Measurements from ENCODE around the gene HK3. TPM values are rescaled to one million over a fixed set of nuclear protein-coding genes. Genes with fewer than 3 reads are reported as not detected.
"Not testable (repeated sequence)": the region's sequence is repeated elsewhere in the genome, so short reads cannot be mapped to it uniquely, and the experiment has no call there.

The HK3 gene
- total RNA-seq, 2 donors from 2014 or later, result 0.46 to 0.81 TPM

DNA sequence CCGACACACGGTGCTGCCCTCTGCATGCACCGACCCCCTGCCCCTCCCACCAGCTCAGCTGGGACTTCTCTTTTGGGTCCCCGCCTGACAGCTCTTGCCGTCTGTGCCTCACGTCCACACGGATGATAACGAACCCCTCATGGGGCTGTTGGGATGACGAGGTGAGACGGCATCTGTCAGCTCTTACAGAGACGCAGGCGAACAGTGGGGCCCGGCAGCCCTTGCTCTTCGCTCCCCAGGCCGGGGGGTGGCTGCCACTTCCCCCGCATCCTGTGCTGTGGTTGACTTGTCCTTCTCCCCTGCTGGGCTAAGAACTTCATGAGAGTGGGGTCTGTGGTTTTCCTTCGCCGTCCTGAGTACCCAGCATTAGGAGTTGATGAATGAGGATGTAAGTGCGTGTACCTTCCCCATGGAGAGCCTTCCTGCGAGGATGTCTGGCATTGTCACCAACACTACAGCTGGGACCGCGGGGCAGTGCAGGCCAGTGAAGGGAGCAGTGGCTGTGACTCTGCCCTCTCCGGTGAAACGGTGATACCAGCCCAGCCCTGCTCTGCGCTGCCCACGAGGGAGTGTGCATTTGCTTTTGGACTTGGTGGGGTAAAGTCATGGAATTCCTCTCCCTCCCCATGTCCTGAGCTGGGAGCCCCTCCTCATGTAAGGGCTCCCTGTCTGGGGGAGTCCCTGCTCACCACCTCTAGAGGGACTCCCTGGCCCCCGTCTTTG is 23.2 kb downstream of the HK3 start:
- no peak overlapping the region for H3K4me3 Mint-ChIP-seq
- peaks cover 0 to 4% of the 10 kb centered on the region in 2 donors for H3K9me3 Mint-ChIP-seq
- peak in 1 of 2 donors; percentile 35 for ATAC-seq (replicated peaks in 1 of 2)
- H3K27ac Mint-ChIP-seq, result no peak overlapping the region
- DNase-seq, result peak in 1 of 2 donors; percentile 9
- peaks cover 24% of the 10 kb centered on the region for H3K27me3 Mint-ChIP-seq (ENCODE audit: low read depth)
- H3K36me3 Mint-ChIP-seq (ENCODE audit: insufficient read depth in 2 of 2), result peaks cover 0 to 7% of the 10 kb centered on the region in 2 donors
- H3K4me1 Mint-ChIP-seq (ENCODE audit: low read depth), result peaks cover 13% of the 10 kb centered on the region

DNA sequence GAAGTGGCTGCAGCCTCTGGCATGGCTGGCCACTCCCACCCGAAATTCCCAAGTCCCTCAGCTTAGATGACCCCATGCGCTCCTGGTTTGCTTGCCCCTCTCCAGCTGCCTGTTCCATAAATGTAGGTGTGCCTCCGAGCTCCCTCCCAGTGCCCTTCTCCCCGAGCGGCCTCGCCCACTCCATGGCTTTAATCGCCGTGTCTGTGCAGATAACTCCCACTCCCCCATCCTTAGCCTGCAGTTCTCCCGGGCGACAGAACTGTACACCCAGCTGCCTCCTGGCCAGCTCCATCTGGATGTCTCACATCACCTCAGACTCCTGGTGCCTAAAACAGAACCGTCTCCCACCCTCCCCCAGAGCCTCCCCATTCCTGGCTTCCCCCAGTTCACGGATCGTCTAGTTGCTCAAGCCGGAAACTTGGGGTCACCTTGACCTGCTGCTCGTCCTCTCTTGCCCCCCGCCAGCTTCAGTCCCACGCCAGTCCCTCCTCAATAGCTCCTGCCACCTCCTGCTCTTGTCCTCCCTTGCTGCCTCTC is 24.1 kb downstream of the HK3 start:
- peaks cover 3 to 7% of the 10 kb centered on the region in 2 donors for H3K36me3 Mint-ChIP-seq (ENCODE audit: insufficient read depth in 2 of 2)
- ATAC-seq (replicated peaks in 1 of 2) (no peak), DNase-seq (no peak)
- peaks cover 0 to 6% of the 10 kb centered on the region in 2 donors for H3K9me3 Mint-ChIP-seq
- no peak overlapping the region for H3K27ac Mint-ChIP-seq
- H3K27me3 Mint-ChIP-seq (ENCODE audit: low read depth), result peaks cover 24% of the 10 kb centered on the region
- peaks cover 18% of the 10 kb centered on the region for H3K4me1 Mint-ChIP-seq (ENCODE audit: low read depth)
- H3K4me3 Mint-ChIP-seq, result no peak overlapping the region

DNA sequence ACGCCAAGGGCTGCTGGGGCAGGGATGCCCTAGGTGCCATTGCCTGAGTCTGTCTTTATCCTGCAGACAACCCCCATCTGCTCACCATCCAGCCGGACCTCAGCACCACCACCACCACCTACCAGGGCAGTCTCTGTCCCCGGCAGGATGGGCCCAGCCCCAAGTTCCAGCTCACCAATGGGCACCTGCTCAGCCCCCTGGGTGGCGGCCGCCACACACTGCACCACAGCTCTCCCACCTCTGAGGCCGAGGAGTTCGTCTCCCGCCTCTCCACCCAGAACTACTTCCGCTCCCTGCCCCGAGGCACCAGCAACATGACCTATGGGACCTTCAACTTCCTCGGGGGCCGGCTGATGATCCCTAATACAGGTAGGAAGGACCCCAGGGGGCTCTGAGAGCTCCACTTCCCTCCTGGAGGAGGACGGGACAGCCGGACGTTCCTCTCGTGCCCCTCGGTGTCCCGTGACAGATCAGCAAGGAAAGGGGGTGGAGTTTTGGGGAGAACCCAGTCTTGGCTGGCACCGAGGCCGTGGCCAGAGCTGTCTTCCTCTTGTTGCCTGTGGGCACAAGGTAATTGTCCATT is 24.9 kb downstream of the HK3 start:
- Mint-ChIP-seq H3K4me1 (ENCODE audit: low read depth) (peaks cover 18% of the 10 kb centered on the region), H3K27me3 (ENCODE audit: low read depth) (peaks cover 24% of the 10 kb centered on the region), H3K36me3 (ENCODE audit: insufficient read depth in 2 of 2) (peaks cover 3 to 7% of the 10 kb centered on the region in 2 donors), H3K9me3 (peaks cover 0 to 6% of the 10 kb centered on the region in 2 donors), H3K27ac (no peak overlapping the region), H3K4me3 (no peak overlapping the region)
- ATAC-seq (replicated peaks in 1 of 2) (no peak), DNase-seq (no peak)

DNA sequence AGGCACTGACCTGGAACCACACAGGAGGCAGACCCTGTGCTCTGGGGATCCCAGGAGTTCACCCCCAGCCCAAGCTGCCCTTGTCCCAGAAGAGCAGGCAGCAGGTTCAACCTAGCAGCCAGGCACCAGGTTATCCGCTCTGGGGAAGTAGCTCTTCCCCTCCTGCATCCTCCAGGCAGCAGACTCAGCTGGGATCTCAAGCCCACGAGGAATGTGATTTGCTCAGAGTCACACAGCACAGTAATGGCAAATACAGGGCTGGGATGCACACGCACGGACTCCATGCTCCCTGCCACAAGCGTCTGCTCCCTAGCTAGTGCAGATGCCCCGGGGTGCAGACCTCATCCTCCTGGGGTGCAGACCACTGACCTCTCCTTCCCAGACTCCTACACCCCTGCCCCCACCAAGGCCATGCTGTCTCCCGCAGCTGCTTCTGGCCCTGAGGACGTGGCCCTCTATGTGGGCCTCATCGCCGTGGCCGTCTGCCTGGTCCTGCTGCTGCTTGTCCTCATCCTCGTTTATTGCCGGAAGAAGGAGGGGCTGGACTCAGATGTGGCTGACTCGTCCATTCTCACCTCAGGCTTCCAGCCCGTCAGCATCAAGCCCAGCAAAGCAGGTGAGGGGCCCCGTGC is 25.5 kb downstream of the HK3 start:
- Mint-ChIP-seq H3K4me3 (no peak overlapping the region), H3K36me3 (ENCODE audit: insufficient read depth in 2 of 2) (peaks cover 3 to 7% of the 10 kb centered on the region in 2 donors), H3K27ac (peak overlapping the region; percentile 76), H3K4me1 (ENCODE audit: low read depth) (peaks cover 18% of the 10 kb centered on the region), H3K9me3 (peaks cover 0 to 6% of the 10 kb centered on the region in 2 donors), H3K27me3 (ENCODE audit: low read depth) (peaks cover 24% of the 10 kb centered on the region)
- DNase-seq (no peak), ATAC-seq (replicated peaks in 1 of 2) (no peak)

DNA sequence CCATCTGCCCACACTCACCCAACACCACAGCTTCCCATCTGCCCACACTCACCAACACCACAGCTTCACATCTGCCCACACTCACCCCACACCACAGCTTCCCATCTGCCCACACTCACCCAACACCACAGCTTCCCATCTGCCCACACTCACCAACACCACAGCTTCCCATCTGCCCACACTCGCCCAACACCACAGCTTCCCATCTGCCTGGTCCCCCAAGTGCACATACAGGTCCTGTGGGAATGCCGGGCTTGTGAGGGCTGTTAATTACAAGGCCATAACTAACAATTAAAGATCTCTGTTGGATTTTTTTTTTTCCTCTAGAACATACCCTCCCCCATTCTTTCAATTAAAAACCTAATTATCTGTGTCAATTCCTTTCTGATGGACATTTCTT is 26.1 kb downstream of the HK3 start:
- DNase-seq; H3K36me3 Mint-ChIP-seq (ENCODE audit: insufficient read depth in 2 of 2); H3K9me3 Mint-ChIP-seq; H3K4me3 Mint-ChIP-seq; ATAC-seq (replicated peaks in 1 of 2): not testable (repeated sequence)
- Mint-ChIP-seq H3K27ac (peak overlapping the region; percentile 76), H3K27me3 (ENCODE audit: low read depth) (peaks cover 24% of the 10 kb centered on the region), H3K4me1 (ENCODE audit: low read depth) (peaks cover 18% of the 10 kb centered on the region)

DNA sequence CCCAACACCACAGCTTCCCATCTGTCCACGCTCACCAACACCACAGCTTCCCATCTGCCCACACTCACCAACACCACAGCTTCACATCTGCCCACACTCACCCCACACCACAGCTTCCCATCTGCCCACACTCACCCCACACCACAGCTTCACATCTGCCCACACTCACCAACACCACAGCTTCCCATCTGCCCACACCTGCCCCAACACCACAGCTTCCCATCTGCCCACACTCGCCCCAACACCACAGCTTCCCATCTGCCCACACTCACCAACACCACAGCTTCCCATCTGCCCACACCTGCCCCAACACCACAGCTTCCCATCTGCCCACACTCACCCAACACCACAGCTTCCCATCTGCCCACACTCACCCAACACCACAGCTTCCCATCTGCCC is 26.6 kb downstream of the HK3 start:
- not testable (repeated sequence) for H3K9me3 Mint-ChIP-seq; H3K27ac Mint-ChIP-seq; ATAC-seq (replicated peaks in 1 of 2); DNase-seq; H3K36me3 Mint-ChIP-seq (ENCODE audit: insufficient read depth in 2 of 2); H3K4me3 Mint-ChIP-seq
- Mint-ChIP-seq H3K27me3 (ENCODE audit: low read depth) (peaks cover 25% of the 10 kb centered on the region), H3K4me1 (ENCODE audit: low read depth) (peaks cover 18% of the 10 kb centered on the region)

- not testable (repeated sequence) for ATAC-seq (replicated peaks in 1 of 2); H3K4me1 Mint-ChIP-seq (ENCODE audit: low read depth); DNase-seq; H3K4me3 Mint-ChIP-seq; H3K9me3 Mint-ChIP-seq; H3K36me3 Mint-ChIP-seq (ENCODE audit: insufficient read depth in 2 of 2)
- Mint-ChIP-seq H3K27ac (peak overlapping the region; percentile 12), H3K27me3 (ENCODE audit: low read depth) (peaks cover 32% of the 10 kb centered on the region)
Measured at GRCh38 chr5:176870644-176871043, 28.5 kb downstream of the HK3 start.

- H3K4me3 Mint-ChIP-seq, result no peak overlapping the region
- H3K36me3 Mint-ChIP-seq (ENCODE audit: insufficient read depth in 2 of 2), result peaks cover 3 to 7% of the 10 kb centered on the region in 2 donors
- peaks cover 31% of the 10 kb centered on the region for H3K27me3 Mint-ChIP-seq (ENCODE audit: low read depth)
- peaks cover 5% of the 10 kb centered on the region for H3K4me1 Mint-ChIP-seq (ENCODE audit: low read depth)
- DNase-seq (no peak), ATAC-seq (replicated peaks in 1 of 2) (no peak)
- H3K27ac Mint-ChIP-seq, result no peak overlapping the region
- peaks cover 0 to 6% of the 10 kb centered on the region in 2 donors for H3K9me3 Mint-ChIP-seq
Measured at GRCh38 chr5:176870110-176870591, 29.0 kb downstream of the HK3 start.

GRCh38 chr5:176869501-176870109 is 29.5 kb downstream of the HK3 start:
- Mint-ChIP-seq H3K4me3 (no peak overlapping the region), H3K27me3 (ENCODE audit: low read depth) (peaks cover 25% of the 10 kb centered on the region), H3K4me1 (ENCODE audit: low read depth) (peaks cover 5% of the 10 kb centered on the region), H3K9me3 (peaks cover 0 to 6% of the 10 kb centered on the region in 2 donors), H3K27ac (no peak overlapping the region), H3K36me3 (ENCODE audit: insufficient read depth in 2 of 2) (peaks cover 3 to 7% of the 10 kb centered on the region in 2 donors)
- ATAC-seq (replicated peaks in 1 of 2) (no peak), DNase-seq (no peak)

DNA sequence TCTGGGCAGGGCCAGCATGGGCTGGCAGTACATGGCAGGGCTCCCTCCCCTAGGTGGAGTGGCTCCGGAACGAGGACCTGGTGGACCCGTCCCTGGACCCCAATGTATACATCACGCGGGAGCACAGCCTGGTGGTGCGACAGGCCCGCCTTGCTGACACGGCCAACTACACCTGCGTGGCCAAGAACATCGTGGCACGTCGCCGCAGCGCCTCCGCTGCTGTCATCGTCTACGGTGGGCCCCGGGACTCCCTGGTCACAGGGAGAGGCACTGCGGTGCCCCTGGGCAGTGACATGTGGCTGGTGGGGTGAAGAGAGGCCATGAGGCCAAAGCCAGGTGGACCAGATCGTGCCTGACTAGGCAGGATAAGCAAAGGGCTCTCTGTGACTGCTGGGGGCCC is 30.4 kb downstream of the HK3 start:
- no peak overlapping the region for H3K4me3 Mint-ChIP-seq
- H3K4me1 Mint-ChIP-seq (ENCODE audit: low read depth), result peaks cover 5% of the 10 kb centered on the region
- peaks cover 3 to 5% of the 10 kb centered on the region in 2 donors for H3K36me3 Mint-ChIP-seq (ENCODE audit: insufficient read depth in 2 of 2)
- ATAC-seq (replicated peaks in 1 of 2) (no peak), DNase-seq (no peak)
- H3K27ac Mint-ChIP-seq, result no peak overlapping the region
- peaks cover 0 to 6% of the 10 kb centered on the region in 2 donors for H3K9me3 Mint-ChIP-seq
- peaks cover 27% of the 10 kb centered on the region for H3K27me3 Mint-ChIP-seq (ENCODE audit: low read depth)

DNA sequence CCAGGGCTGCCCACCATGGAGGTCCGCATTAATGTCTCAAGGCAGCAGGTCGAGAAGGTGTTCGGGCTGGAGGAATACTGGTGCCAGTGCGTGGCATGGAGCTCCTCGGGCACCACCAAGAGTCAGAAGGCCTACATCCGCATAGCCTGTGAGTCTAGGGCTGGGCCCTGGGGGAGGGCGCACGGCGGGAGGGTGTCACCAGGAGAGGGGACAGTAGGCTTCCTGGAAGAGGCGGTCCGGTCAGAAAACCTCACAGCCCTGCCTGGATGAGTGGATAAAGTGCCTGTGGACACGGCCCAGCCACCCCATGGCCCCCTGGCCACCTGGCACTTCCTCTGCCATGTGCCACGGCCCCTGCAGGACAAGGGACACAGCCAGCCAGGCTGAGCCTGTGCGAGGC is 31.0 kb downstream of the HK3 start:
- Mint-ChIP-seq H3K4me3 (no peak overlapping the region), H3K36me3 (ENCODE audit: insufficient read depth in 2 of 2) (peaks cover 3% of the 10 kb centered on the region in 2 donors), H3K27me3 (ENCODE audit: low read depth) (peaks cover 32% of the 10 kb centered on the region), H3K9me3 (peaks cover 0 to 4% of the 10 kb centered on the region in 2 donors), H3K4me1 (ENCODE audit: low read depth) (peaks cover 5% of the 10 kb centered on the region), H3K27ac (no peak overlapping the region)
- DNase-seq, result no peak
- ATAC-seq (replicated peaks in 1 of 2), result no peak

GRCh38 chr5:176866707-176867310 is 32.3 kb downstream of the HK3 start:
- H3K9me3 Mint-ChIP-seq, result peaks cover 0 to 2% of the 10 kb centered on the region in 2 donors
- ATAC-seq (replicated peaks in 1 of 2) (no peak), DNase-seq (no peak)
- H3K4me1 Mint-ChIP-seq (ENCODE audit: low read depth), result peaks cover 5% of the 10 kb centered on the region
- H3K4me3 Mint-ChIP-seq, result no peak overlapping the region
- H3K27me3 Mint-ChIP-seq (ENCODE audit: low read depth), result peaks cover 40% of the 10 kb centered on the region
- no peak overlapping the region for H3K27ac Mint-ChIP-seq
- H3K36me3 Mint-ChIP-seq (ENCODE audit: insufficient read depth in 2 of 2), result peaks cover 0 to 3% of the 10 kb centered on the region in 2 donors

Data from activated T-cell treated with anti-CD3 and anti-CD28 coated beads, Interleukin-2, amount 50 U/mL, for 72 hours (primary cell).